HepG2 (cell line): Measurements from ENCODE around the gene XAGE2. TPM values are rescaled to one million over a fixed set of nuclear protein-coding genes. Genes with fewer than 3 reads are reported as not detected.

Experiments
- ATAC-seq: fragments of 200-7000 bp; cut with Tn5 transposase; 3 replicates; pipeline ENCODE4 v1.9.1; 2020; ENCODE audit warnings: mild to moderate bottlenecking, moderate library complexity
- BruUV-seq: library from RNA; stranded (reverse); fragments of 400-500 nt; replicated peaks from 2 replicates; lab custom pipeline; 2021; lab: Mats Ljungman, UMichigan
- CTCF ChIA-PET: fragments of 300-600 bp; formaldehyde crosslinking; extraction: SDS; loops from one replicate; lab custom pipeline; 2021; ENCODE audit warnings: low total read pairs, inconsistent platforms, low intra/inter-chr PET ratio; lab: Yijun Ruan, JAX
- POLR2A ChIA-PET: fragments of 350-600 bp; sonication (Branson Sonifier 250); formaldehyde crosslinking; loops from one replicate; lab custom pipeline; 2020; ENCODE audit warnings: antibody characterized with exemption, inconsistent platforms; lab: Yijun Ruan, JAX
- DNase-seq: peaks from one replicate; pipeline ENCODE4 v3.0.0-alpha.2; 2015; ENCODE audit warnings: low spot score
- FAIRE-seq: peaks from 3 replicates; lab custom pipeline; 2011; peaks lifted over from hg19 to GRCh38; lab: Jason Lieb, UNC
- H2AFZ ChIP-seq: one replicate; pipeline ENCODE4 v1.6.1; 2011; ENCODE audit warnings: low read length, inconsistent platforms
- H3K27ac ChIP-seq: fragments of 300-600 bp; 3 replicates; pipeline ENCODE4 v1.8.0; 2011; ENCODE audit warnings: mixed run types, mild to moderate bottlenecking, mixed read lengths, low read length, inconsistent platforms; ENCODE audit not compliant: insufficient read depth; ENCODE audit errors: extremely low read length
- H3K27me3 ChIP-seq, 2 experiments: fragments of 200-600 bp in 1 of 2; 2 replicates in 1 of 2; 3 replicates in 1 of 2; pipeline versions ENCODE4 v1.6.0 to v1.8.0; 2011; ENCODE audit warnings: low read length in 2 of 2, mild to moderate bottlenecking in 2 of 2, moderate library complexity in 2 of 2, inconsistent platforms in 1 of 2; ENCODE audit not compliant: insufficient read depth in 2 of 2, control insufficient read depth in 1 of 2
- H3K36me3 ChIP-seq, 2 experiments: fragments of 200-600 bp in 1 of 2; replicated peaks in 1 of 2; 2 replicates in 1 of 2; 3 replicates in 1 of 2; pipeline versions ENCODE4 v1.5.1 to v1.8.0; 2011; ENCODE audit warnings: low read length in 2 of 2, inconsistent platforms in 1 of 2; ENCODE audit not compliant: insufficient read depth in 2 of 2, control insufficient read depth in 1 of 2
- H3K4me1 ChIP-seq: 2 replicates; pipeline ENCODE4 v1.5.1; 2012; ENCODE audit warnings: low read length, inconsistent platforms; ENCODE audit not compliant: insufficient read depth
- H3K4me2 ChIP-seq: 2 replicates; pipeline ENCODE4 v1.6.0; 2011; ENCODE audit warnings: low read depth, low read length, inconsistent platforms
- H3K4me3 ChIP-seq, 3 experiments: fragments of 200-600 bp in 1 of 3; sonication (generic), shearing (Covaris generic) in 1 of 3; replicated peaks in 1 of 3; 2 replicates each; pipeline ENCODE4 v1.5.1; 2011 to 2016; ENCODE audit warnings: low read length in 3 of 3, inconsistent platforms in 2 of 3, low read depth in 2 of 3, mild to moderate bottlenecking in 2 of 3, control low read depth in 1 of 3, mixed read lengths in 1 of 3; ENCODE audit not compliant: insufficient read depth in 1 of 3
- H3K79me2 ChIP-seq: one replicate; pipeline ENCODE4 v1.6.1; 2011; ENCODE audit warnings: low read length, inconsistent platforms; ENCODE audit not compliant: insufficient read depth
- H3K9ac ChIP-seq: 2 replicates; pipeline ENCODE4 v1.6.0; 2011; ENCODE audit warnings: mild to moderate bottlenecking, low read depth, low read length, inconsistent platforms; ENCODE audit not compliant: insufficient read depth
- H3K9me3 ChIP-seq: 2 replicates; pipeline ENCODE4 v1.5.1; 2012; ENCODE audit warnings: mild to moderate bottlenecking, low read length
- H4K20me1 ChIP-seq: 2 replicates; pipeline ENCODE4 v1.6.0; 2011; ENCODE audit warnings: inconsistent platforms, mild to moderate bottlenecking, low read length, moderate library complexity; ENCODE audit not compliant: insufficient read depth
- ARNT ChIP-seq: fragments of 450-650 bp; IDR thresholded peaks from 2 replicates; pipeline ENCODE4 v1.6.1; 2017
- ATF6 ChIP-seq: sonication (generic); formaldehyde crosslinking; conservative IDR thresholded peaks from 2 replicates; pipeline ENCODE4 v1.4.0; 2020; ENCODE audit warnings: missing genetic modification reagents
- ETV5 ChIP-seq: IDR thresholded peaks from 2 replicates; pipeline ENCODE4 v1.6.1; 2018; ENCODE audit warnings: missing biosample characterization, missing genetic modification reagents, inconsistent platforms, borderline replicate concordance
- MYC ChIP-seq: sonication (generic); formaldehyde crosslinking; IDR thresholded peaks from 2 replicates; pipeline ENCODE4 v1.9.0; 2021; ENCODE audit warnings: missing genetic modification reagents, borderline replicate concordance
- PATZ1 ChIP-seq: sonication (generic); formaldehyde crosslinking; IDR thresholded peaks from 2 replicates; pipeline ENCODE4 v1.4.0; 2020; ENCODE audit warnings: missing genetic modification reagents
- PCBP2 ChIP-seq: fragments of 200-400 bp; formaldehyde crosslinking; optimal IDR thresholded peaks from 2 replicates; pipeline ENCODE3; 2018; ENCODE audit warnings: low read length, low read depth; ENCODE audit not compliant: poor library complexity, severe bottlenecking
- UBTF ChIP-seq: sonication (generic); formaldehyde crosslinking; IDR thresholded peaks from 2 replicates; pipeline ENCODE4 v1.4.0; 2020; ENCODE audit warnings: mild to moderate bottlenecking, missing genetic modification reagents
- ZNF230 ChIP-seq: sonication (generic); formaldehyde crosslinking; IDR thresholded peaks from 2 replicates; pipeline ENCODE4 v1.4.0; 2020; ENCODE audit warnings: mild to moderate bottlenecking, missing genetic modification reagents
- ZNF331 ChIP-seq: sonication (generic); formaldehyde crosslinking; IDR thresholded peaks from 2 replicates; pipeline ENCODE4 v1.4.0; 2020; ENCODE audit warnings: missing genetic modification reagents
- ZNF343 ChIP-seq: sonication (generic); formaldehyde crosslinking; IDR thresholded peaks from 2 replicates; pipeline ENCODE4 v1.4.0; 2020; ENCODE audit warnings: mild to moderate bottlenecking, missing genetic modification reagents
- ZNF354B ChIP-seq: sonication (generic); formaldehyde crosslinking; IDR thresholded peaks from 2 replicates; pipeline ENCODE4 v1.8.0; 2022; ENCODE audit warnings: mild to moderate bottlenecking, missing genetic modification reagents
- ZNF615 ChIP-seq: sonication (generic); formaldehyde crosslinking; IDR thresholded peaks from 2 replicates; pipeline ENCODE4 v1.5.0; 2020; ENCODE audit warnings: mild to moderate bottlenecking, missing genetic modification reagents, borderline replicate concordance
- ZNF777 ChIP-seq: sonication (generic); formaldehyde crosslinking; IDR thresholded peaks from 2 replicates; pipeline ENCODE4 v1.4.0; 2020; ENCODE audit warnings: missing genetic modification reagents
- ZSCAN31 ChIP-seq: sonication (generic); formaldehyde crosslinking; IDR thresholded peaks from 2 replicates; pipeline ENCODE4 v1.5.0; 2020; ENCODE audit warnings: low read depth, mild to moderate bottlenecking, missing genetic modification reagents
- in situ Hi-C: cut with HindIII; loops from 2 replicates; pipeline ENCODE4 v1.10.0; 2017; ENCODE audit warnings: low pct_unique_long_range_greater_than_20kb; ENCODE audit not compliant: extremely low pct_ligation_motif_present
- intact Hi-C: fragments of 100-400 bp; cut with micrococcal nuclease; formaldehyde crosslinking; loops from one replicate; pipeline ENCODE4 v1.10.0; 2022; ENCODE audit not compliant: unreplicated experiment
- polyA plus RNA-seq, 8 experiments: library from polyadenylated mRNA; depleted of rRNA in 3 of 8; stranded (reverse) in 7 of 8; unstranded in 1 of 8; fragments of >200 nt; fragmentation: Illumina TruSeq in 4 of 8; extraction: Trizol in 4 of 8; gene quantifications; 2 replicates each; pipeline versions ENCODE4 v1.2.1 to v1.2.3, GENCODE V29; 2011 to 2016; ENCODE audit warnings: low read depth in 4 of 8, missing spikeins in 1 of 8, mixed read lengths in 1 of 8; ENCODE audit not compliant: insufficient read depth in 1 of 8
- total RNA-seq, 5 experiments: library from RNA; depleted of rRNA; stranded (reverse); fragments of >200 nt; fragmentation: Illumina TruSeq; extraction: Trizol; gene quantifications; 2 replicates each; pipeline ENCODE4 v1.2.3, GENCODE V29; 2016; ENCODE audit warnings: low read depth in 1 of 5

The XAGE2 gene
- total and polyA plus RNA-seq, 2 of the 13 experiments (the other 11 are each of a cell fraction or from before 2014, with no cell fraction given): not detected

GRCh38 chrX:52355108-52355507, 13.7 kb upstream of the XAGE2 start:
- no peaks in the 10 kb centered on the region for H3K36me3 ChIP-seq
- no peak for TF ChIP-seq PCBP2
- TF ChIP-seq ZNF615: no peak
- TF ChIP-seq ZNF331 (CRISPR knock-in tag): no peak
- TF ChIP-seq ZSCAN31 (CRISPR knock-in tag): no peak
- no peak for TF ChIP-seq ETV5 (CRISPR knock-in tag)
- no peak for TF ChIP-seq ZNF343 (CRISPR knock-in tag)
- no peak for TF ChIP-seq ARNT
- no peak for TF ChIP-seq ZNF354B
- no peak for TF ChIP-seq MYC (CRISPR knock-in tag)
- TF ChIP-seq ZNF777 (CRISPR knock-in tag): no peak
- no peak for TF ChIP-seq ZNF230 (CRISPR knock-in tag)
- TF ChIP-seq PATZ1 (CRISPR knock-in tag): no peak
- TF ChIP-seq UBTF (CRISPR knock-in tag): no peak
- TF ChIP-seq ATF6: no peak
- intact Hi-C loops: no loop called here
- H3K27ac ChIP-seq: no peak overlapping the region
- no peak for DNase-seq
- no TSS peak for BruUV-seq
- no peaks in the 10 kb centered on the region for H4K20me1 ChIP-seq
- H3K4me3 ChIP-seq: no peak overlapping the region
- H3K4me2 ChIP-seq: no peak overlapping the region
- no peak for ATAC-seq
- no peaks in the 10 kb centered on the region for H3K9me3 ChIP-seq
- H3K4me1 ChIP-seq: no peaks in the 10 kb centered on the region
- POLR2A ChIA-PET: no interaction called here
- no peak overlapping the region for H3K9ac ChIP-seq
- no peak for FAIRE-seq
- no peaks in the 10 kb centered on the region for H3K27me3 ChIP-seq
- in situ Hi-C loops: no loop called here
- H2AFZ ChIP-seq: no peak overlapping the region
- CTCF ChIA-PET: no interaction called here
- no peaks in the 10 kb centered on the region for H3K79me2 ChIP-seq
